Measurements from ENCODE around the gene NAA20.

Gene NAA20

DNA sequence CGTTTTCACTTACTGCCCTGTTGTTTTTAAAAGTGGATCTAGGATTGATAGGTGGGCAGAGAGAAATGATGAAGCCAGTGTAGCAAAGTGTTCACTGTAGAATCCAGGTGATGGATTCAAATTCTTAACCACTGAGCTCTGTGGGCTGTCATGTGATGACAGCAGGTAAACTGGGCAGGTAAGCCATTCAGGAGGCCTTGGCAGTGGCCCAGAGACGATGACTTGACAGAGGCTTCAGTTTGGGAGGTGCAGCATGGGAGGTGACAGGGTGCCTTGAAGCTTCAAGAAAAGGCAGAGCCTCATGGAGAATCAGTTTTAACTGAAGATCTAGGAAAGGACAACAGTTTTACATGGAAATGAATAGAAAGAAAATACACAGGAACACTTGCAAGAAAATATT is 2.0 kb downstream of the NAA20 start:
- TF ChIP-seq, protein P1, sequence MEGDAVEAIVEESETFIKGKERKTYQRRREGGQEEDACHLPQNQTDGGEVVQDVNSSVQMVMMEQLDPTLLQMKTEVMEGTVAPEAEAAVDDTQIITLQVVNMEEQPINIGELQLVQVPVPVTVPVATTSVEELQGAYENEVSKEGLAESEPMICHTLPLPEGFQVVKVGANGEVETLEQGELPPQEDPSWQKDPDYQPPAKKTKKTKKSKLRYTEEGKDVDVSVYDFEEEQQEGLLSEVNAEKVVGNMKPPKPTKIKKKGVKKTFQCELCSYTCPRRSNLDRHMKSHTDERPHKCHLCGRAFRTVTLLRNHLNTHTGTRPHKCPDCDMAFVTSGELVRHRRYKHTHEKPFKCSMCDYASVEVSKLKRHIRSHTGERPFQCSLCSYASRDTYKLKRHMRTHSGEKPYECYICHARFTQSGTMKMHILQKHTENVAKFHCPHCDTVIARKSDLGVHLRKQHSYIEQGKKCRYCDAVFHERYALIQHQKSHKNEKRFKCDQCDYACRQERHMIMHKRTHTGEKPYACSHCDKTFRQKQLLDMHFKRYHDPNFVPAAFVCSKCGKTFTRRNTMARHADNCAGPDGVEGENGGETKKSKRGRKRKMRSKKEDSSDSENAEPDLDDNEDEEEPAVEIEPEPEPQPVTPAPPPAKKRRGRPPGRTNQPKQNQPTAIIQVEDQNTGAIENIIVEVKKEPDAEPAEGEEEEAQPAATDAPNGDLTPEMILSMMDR (IDR thresholded peaks at IDR 0.05; ENCODE audit: control insufficient read depth, extremely low read depth, insufficient read depth), result no peak
- H3K4me3 ChIP-seq (ENCODE audit: low read depth, low read length), result peak overlapping the region; percentile 74

DNA sequence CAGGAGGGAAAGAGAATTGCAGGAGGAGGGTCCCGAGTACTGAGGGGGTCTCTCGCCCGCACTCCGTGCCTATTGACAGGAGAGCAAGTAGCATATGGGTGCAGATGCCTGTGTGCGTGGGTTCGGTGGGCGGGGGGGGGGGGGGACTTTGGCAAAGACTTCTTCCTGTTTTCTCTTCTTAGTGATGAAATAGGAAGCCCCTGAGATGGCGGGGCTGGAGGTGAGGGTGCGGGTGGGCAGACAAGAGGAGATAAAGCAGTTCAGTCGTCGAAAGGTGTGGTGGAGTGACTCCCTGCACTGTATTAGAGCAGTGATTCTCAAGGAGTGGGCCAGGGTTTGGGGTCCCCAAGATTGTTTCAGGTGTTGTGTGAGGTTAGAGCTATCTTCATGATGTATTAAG is 3.7 kb downstream of the NAA20 start:
- no peak overlapping the region for H3K4me3 ChIP-seq (ENCODE audit: low read depth, low read length)
- no peak for DNase-seq (ENCODE audit: low read depth)
- TF ChIP-seq, protein P1 (IDR thresholded peaks at IDR 0.05; ENCODE audit: control insufficient read depth, extremely low read depth, insufficient read depth), result no peak

More for the DNA sequence above, 2.0 kb downstream of the NAA20 start:
- DNase-seq (ENCODE audit: low read depth), result peak; percentile 81

DNA sequence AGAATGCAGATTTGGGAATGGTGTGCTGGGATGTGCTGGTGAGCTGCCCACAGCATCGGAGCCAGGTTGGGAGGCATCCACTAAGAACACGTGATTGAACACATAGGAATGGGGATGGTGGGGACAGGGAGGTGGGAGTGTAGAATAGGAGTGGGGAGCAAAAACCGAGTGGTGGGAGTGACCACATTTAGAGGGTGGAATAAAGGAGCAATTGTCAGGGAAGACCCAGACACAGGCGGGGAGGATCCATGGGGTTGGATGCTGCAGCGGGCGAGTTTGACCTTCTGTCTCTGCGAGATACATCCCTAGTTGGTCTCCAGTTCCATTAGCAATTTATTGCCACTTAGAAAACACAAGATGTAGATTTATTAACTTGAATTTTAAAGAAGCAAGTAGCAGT is 4.7 kb downstream of the NAA20 start:
- no peak for DNase-seq (ENCODE audit: low read depth)
- TF ChIP-seq, protein P1 (IDR thresholded peaks at IDR 0.05; ENCODE audit: control insufficient read depth, extremely low read depth, insufficient read depth), result no peak
- H3K4me3 ChIP-seq (ENCODE audit: low read depth, low read length), result no peak overlapping the region

DNA sequence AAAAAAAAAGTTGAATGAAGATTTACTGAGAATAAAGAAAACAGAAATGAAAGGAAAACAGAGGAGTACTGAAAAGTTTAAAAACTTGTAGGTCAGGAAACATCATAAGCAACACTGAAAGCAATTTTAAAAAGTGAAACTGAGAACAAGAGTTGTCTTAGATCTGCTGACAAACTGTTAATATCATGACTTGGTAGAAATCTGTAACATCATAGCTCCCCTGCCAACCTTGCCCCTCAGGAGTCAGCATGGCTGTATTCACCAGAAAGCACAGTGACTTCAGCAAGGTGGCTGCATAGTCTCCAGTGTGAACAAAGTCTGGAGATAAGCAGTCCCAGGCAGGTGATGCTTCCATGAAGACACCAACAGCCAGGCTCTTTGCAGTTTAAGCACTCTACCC is 5.3 kb downstream of the NAA20 start:
- TF ChIP-seq, protein P1 (IDR thresholded peaks at IDR 0.05; ENCODE audit: control insufficient read depth, extremely low read depth, insufficient read depth), result no peak
- DNase-seq (ENCODE audit: low read depth), result no peak
- H3K4me3 ChIP-seq (ENCODE audit: low read depth, low read length), result no peak overlapping the region

DNA sequence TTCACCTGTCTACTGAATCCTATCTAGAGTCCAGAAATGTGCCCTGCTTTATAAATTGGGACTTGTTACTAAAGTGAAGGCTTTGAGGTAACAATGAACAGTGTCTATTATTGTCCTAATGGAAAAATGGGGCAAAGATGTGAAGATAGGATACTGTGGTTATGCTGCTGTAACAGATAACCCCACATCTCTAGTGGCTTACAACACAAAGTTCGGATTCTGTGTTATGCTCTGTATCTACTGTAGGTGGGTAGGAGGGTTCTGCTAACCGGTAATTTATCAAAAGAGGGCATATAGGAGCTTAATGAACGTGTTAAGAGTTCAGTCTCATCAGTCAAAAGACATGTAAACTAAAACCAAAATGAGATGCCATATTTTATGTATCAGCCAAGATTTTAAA is 6.2 kb downstream of the NAA20 start:
- TF ChIP-seq, protein P1 (IDR thresholded peaks at IDR 0.05; ENCODE audit: control insufficient read depth, extremely low read depth, insufficient read depth), result no peak

DNA sequence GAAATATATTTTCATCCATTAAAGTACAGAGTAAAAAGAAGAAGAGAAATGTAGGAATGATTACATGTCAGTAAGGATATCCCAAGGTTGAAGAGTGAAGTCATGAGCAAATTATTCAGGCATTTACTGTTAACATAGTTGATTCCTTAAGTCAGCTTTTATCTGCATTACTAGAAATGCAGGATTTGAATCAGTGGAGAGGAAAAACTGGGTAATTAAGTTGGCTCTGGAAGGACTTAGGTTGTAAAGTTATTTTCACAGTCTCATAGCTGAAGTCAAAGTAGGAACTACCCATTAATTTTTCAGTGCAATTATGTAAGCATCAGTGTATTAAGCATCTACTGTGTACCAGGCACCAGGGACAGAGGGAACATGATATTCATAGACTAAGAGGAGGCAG is 7.8 kb downstream of the NAA20 start:
- H3K4me3 ChIP-seq (ENCODE audit: low read depth, low read length), result no peak overlapping the region
- no peak for DNase-seq (ENCODE audit: low read depth)
- TF ChIP-seq, protein P1 (IDR thresholded peaks at IDR 0.05; ENCODE audit: control insufficient read depth, extremely low read depth, insufficient read depth), result no peak

More for the DNA sequence above, 6.2 kb downstream of the NAA20 start:
- no peak for DNase-seq (ENCODE audit: low read depth)
- no peak overlapping the region for H3K4me3 ChIP-seq (ENCODE audit: low read depth, low read length)

DNA sequence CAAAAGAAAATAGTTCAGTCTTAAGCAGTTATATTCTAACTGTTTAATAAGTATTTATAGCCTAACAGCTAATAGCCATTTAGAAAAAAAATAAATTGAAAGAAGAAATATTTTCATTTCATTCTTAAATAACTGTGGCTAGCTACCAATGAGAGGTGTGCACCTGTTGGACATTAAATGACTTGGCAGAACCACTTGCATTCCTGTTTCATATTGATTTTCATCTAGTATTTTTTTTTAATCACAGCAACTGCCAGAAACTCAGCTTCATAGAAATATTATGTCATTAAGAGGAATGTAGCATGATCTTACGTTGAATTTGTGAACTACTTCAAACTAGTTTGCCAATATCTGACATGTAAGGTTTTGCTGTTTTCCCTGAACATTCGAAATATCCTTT is 10.1 kb downstream of the NAA20 start:
- TF ChIP-seq, protein P1 (IDR thresholded peaks at IDR 0.05; ENCODE audit: control insufficient read depth, extremely low read depth, insufficient read depth), result no peak
- no peak overlapping the region for H3K4me3 ChIP-seq (ENCODE audit: low read depth, low read length)
- DNase-seq (ENCODE audit: low read depth), result no peak
